HG02943 (cell line): Measurements from ENCODE around the gene DSCAML1.

Experiments used
- ATAC-seq: cut with Tn5 transposase; IDR thresholded peaks from one replicate; pipeline ENCODE4 v1.9.1; 2021; ENCODE audit warnings: mild to moderate bottlenecking, low read depth, moderate library complexity; ENCODE audit not compliant: unreplicated experiment

Gene DSCAML1

DNA sequence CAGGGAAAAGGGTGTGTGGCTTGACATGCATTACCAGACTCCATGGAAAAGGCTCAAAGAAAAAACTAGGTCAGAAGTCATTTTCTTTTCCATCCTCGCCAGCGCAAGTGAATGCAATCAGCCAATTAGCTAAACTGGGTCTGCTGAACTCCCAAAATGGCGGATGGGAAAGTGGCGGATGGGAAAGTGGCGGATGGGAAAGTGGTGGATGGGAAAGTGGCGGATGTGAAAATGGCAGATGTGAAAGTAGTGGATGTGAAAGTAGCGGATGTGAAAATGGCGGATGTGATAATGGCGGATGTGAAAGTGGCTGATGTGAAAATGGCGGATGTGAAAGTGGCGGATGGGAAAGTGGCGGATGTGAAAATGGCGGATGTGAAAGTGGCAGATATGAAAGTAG lies 311.0 kb downstream of the DSCAML1 start:
- ATAC-seq = no peak

DNA sequence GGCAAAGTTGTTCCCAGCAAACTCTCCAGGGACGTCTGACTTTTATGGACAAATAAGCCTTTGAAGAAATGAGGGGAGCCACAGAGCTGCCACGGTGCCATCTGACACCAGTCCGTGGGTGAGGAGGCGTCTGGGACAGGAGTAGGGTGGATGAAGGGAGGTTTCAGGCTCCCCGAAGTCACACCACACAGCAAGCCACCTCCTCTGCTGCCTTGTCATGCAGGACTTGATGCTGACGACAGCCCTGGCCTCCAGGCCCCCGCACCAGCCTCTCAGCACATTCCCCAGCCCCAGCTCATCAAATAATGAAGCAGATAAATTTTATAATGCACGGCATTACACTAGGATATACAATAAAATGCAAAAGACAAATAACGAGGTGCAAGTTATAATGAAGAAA lies 312.9 kb downstream of the DSCAML1 start:
- no peak for ATAC-seq

DNA sequence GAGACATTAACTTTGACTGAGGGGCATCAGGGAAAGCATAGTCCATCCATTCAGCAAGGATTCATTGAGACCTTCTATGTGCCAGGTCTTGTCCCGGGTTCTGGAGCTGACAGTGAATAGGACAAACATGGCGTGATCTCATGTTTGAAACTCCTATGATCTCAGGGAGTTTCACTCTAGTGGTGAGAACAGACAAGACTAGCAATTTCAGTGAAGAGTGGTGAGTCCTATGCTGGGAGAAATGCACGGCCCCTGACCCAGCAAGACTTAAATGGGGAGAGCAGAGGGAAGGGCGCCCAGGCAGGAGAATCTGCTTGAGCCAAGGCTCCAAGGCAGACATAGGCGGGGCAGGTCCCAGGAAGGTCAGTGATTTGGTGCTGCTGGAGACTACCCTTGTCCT lies 313.6 kb downstream of the DSCAML1 start:
- no peak for ATAC-seq

DNA sequence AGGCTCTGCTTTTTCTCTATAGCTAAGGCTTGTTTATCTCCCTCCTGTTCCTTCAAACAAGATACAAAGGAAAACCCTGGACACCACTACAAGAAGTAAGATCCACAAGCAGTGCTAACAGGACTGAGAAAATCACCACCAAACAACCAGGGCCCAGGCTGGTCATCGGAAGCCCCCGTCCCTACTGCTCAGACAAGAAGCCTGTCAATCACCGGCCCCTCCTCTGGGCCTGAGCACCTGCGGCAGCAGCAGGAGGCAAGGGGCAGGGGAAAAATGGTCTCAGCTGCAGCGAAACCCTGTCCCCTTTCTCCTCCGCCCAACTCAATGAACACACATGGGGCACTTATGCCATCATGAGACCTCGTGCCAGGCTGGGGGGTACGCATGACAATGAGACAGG lies 314.1 kb downstream of the DSCAML1 start:
- ATAC-seq = no peak

DNA sequence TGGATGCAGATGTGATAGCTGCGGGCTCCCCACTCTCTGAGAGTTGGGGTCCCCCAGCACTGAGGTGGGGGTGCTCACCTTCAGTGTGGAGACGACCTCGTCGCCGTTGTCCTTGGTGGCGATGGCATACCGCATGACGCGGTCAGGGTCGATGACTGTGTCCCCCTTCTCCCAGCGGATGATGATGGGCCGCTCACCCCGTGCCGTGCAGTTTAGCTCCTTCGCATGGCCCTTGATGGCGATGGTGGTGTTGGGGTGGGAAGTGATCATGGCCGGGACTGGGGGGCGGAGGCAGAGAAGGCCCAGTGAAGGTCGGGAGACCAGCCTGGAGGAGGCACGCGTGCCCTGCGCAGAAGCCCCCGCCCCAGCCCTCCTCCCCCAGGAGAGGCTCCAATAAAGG lies 315.1 kb downstream of the DSCAML1 start:
- no peak for ATAC-seq

DNA sequence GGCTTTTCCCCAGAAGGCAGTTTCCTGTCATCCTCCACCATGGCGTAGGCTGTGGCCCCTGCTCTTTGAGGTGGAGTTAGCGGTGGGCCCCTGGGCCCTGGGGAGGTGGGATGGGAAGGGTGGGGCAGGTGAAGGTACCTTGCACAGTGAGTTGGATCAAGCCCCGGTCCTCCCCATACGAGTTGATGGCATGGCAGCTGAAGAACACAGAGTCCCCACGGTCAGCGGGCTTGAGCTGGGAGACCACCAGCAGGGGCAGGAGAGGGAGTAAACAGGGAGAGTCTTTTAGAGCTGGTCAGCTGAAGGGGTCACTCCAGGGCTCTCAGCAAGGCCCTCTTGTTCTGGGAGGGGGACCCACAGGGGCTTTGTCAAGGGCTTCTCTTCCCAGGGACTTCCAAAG lies 316.0 kb downstream of the DSCAML1 start:
- ATAC-seq = no peak

DNA sequence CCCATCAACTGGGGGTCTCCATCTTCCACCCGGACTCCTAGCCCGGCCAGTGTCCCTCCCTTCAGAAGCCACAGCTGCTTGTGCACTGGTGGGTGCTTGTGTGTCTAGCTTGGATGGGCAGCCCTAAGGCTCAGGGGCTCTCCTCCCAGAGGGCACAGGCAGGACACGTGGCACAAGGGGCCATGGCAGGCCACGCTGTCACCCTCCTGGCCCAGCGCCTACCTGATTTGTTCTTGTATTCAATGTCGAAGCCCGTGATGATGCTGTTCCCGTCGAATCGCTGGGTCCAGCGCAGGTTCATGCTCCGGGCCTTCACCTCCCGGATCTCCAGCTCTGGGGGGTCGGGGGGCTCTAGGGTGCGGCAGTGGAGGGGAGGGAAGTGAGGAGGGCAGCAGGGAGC lies 316.8 kb downstream of the DSCAML1 start:
- no peak for ATAC-seq

DNA sequence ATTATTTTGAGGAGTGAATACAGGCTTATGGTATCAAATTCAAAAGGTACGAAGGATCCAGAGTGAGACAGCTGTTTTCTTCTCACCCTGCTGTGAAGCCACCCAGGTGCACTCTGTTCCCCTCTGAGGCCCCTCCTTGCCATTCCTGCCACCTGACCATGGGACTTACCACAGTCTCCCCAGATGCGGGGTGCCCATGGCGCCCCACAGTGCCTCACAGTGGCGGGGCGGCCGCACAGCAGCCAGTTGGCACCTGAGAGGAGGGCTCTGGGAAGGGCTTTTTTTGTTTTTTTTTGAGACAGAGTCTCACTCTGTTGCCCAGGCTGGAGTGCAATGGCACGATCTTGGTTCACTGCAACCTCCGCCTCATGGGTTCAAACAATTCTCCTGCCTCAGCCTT lies 317.6 kb downstream of the DSCAML1 start:
- no peak for ATAC-seq

DNA sequence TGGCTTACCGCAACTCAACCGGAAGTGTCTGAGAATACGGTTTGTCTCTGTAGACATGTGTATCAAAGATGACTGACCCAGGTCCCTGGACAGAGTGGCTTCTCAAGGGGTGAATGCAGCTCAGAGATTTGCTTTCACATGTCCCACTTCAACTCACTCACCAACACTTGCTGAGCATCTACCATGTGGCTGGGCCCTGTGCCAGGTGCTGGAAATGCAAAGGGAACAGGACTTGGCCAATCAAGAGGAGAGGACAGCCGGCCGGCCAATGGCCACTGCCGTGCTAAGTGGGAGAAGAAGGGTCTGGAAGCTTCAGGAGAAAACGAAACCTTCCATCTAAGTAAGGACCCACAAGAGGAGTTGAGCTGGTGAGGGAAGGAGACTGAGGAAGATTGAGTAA lies 318.1 kb downstream of the DSCAML1 start:
- ATAC-seq = no peak

DNA sequence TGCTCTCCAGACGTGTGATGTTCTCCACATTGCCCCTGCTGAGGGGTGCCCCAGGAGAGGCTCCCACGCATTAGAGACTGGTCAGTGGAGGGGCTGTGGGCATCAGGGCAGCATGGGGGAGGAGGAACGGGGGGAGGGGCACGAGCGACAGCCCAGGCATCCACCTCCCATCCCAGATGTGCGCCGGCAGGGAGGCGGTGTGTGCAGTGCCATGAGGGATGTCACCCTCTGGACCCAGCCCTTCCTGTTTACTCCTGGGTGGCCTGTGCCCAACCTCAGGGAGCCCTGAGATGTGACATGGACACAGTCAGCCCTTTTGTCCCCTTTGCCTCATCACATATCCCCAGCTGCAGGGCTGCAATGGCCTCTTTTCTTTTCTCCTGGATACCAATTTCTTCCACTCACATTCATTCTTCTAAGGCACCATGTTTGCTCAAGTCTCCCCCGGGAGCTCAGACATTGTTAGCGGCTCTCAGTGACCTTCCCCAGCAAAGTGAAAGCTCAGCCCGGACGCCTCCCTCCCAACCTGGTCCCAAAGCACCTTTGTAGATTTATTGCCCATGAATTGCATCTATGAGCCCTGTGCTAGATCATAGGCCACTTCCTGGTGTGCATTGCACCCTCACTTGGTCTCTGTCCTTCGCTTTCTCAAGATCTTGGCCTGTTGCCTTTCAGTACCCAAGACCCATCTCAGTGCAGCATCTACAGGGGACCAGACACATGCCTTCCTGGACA lies 318.7 kb downstream of the DSCAML1 start:
- no peak for ATAC-seq

DNA sequence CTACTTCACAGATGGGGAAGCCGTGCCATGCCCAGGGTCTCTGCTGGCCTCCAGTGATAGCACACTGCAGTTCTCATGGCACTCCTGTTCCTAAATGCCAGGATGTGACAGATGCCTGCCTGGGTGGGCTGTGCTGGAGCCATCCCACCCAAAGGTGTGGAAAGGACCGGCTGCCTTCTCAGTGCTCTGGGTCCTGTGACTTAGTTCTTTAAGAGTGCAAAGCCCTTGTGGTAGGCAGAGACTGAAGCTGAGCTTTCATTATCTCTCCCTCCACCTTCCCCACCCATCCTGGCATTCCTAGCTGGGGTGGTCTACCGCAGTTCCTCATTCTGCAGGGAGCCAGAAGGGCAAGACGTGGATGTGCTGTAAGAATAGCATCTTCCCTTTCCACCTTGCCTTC lies 319.3 kb downstream of the DSCAML1 start:
- ATAC-seq = no peak

DNA sequence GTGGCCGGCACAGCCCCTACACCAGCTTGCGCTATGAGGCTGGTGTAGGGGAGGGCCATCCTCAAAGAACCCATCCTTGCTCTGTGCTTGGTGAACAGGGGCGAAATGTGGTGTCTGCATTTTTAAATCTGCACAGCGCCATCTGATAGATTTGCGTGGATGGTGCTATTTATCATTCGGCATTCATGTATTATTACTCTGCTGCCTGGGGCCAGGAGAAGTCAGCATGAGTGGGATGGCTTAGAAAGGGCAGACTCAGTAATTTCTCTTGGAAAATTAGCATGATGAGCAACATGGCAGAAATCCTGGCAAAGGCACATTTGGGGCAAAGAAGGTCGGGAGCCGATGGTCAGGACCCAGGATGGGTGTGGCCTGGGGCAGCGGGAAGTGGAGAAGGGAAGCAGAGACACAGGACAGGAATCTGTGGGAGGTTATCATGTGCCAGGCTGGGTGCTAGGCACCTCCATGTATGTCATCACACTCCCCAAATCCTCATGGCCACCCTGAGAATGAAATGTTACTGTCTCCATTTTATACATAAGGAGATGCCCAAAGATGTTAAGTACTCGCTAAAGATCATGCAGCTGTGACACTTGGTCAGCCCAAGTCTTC lies 320.4 kb downstream of the DSCAML1 start:
- ATAC-seq = no peak

DNA sequence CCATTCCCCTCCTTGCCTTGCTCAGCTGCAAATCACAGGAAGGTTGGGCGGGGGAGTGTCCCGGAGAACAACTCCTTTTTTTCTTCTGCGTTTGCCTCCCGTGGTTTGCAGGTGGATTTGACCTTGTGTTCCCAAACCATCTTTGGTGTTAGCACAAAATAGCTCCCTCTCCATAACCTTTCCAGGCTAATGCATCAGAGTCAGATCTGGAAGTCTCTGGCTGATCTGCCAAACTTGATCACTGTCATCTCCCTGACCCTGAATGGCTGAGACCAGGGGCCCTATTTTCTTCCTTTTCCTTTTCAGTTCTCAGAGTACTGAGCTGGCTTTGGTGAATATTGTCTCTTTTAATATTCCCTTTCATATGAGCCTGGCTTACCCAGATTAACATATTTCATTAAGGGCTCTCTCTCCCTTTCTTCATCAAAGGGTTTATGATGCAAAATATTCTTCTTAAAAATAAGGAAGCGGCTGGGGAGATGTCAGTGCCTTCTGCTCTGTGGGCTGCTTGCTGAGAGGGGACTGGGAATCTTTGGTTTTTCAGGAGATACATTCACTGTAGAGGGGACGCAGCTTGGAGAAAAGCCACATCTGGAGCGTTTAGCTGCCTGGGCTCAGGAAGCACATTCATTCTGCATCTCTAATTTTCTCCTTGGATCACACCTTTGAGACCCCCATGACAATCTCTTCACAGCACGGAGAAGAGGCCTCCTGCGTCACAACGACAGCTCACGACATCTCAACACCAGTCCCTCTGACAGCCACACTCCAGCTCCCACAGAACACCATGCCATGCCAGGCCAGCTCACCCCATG lies 321.1 kb downstream of the DSCAML1 start:
- ATAC-seq = no peak

DNA sequence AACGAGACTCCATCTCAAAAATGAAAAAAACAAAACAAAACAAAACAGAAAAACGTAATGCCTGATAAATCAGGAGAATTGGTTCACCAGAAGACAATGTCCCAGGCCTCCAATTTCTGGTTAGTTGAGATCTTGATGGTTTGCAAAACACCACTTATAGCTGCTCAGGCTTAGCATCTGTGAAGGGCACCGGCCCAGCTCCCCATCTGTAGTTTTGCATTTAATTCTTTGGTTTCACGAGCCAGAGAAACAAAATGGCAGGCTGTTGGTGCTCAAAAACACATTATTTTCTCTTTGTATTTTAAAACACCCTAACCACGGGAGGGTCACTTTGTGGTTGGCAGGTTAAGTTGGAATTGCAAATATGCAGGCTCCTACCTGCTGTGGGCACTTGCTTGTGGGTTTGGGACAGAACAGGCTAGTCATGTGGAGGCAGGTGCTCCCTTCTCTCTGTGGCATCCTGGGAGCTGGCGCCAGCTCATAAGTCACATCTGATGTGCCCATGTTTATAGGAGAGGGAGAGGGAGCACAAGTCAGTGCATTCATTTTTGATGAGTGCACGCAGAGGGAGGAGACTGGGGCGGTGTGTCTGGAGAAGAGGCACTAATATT lies 323.4 kb downstream of the DSCAML1 start:
- no peak for ATAC-seq

DNA sequence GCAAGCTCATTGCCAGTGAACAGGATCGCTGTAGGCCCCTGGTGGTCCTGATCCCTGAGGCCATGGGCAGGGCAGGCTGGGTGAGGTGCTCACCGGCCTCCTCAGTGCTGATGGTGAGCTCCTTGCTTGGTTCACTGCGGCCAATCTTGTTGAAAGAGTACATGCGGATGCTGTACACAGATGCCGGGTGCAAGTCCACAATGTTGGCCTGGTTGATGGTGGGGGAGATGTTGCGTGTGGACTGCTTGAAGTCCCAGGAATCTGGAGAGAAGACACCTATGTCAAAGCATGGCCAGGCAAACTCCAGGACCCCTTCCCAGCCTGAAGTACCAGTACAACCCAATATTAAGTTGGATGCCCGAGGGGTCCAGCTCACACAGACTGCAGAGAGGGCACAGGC lies 325.2 kb downstream of the DSCAML1 start:
- no peak for ATAC-seq

DNA sequence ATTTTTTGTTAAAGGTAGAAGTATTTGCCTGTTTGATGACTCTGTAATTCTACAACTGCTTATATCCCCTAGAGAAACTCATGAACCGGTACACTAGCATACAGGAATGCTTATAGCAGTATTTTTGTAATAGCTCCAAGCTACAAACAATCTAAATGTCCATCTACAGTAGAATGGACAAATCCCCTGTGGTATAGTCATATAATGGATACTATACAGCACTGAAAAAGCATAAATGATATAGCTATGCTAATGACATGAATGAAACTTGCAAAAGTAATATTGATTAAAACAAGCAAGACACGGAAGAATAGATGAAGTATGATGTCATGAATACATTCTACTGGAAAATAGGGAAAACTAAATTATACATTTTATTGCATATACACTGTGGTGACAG lies 326.4 kb downstream of the DSCAML1 start:
- no peak for ATAC-seq

DNA sequence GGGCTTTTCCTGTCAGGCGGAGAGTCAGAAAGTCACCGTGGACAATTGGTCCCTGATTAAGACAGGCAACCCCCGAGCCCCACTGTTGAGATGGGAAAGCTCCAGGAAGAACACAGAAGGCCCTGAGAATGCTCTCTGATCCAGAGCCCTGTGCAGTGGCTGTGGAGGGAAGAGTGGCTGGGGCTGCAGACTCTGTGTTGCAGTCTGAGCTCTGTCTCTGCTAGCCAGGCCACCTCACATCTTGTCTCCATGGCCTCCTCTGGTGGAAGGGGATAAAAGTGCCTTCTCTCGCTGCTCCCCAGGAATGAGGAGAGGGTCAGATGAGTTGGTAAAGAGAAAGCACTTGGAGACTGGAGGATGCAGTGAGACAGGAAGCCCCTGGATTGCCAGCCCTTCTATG lies 328.1 kb downstream of the DSCAML1 start:
- ATAC-seq = no peak

DNA sequence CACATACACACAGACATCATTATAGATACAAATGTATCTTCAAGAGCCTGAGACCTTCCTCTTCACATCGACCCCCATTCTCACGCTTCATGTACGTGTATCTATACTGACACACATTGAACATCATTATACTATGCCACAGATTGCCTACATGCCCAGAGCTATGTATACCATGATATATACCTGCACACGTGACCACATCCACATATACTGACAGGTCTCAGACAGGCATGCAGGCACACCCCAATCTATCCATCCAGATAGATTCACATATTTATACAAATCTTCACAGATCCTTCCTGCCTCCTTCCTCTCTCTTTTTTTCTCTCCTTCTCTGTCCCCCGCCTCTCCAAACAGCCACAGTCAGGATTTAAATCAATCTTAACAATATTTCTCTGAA lies 329.2 kb downstream of the DSCAML1 start:
- ATAC-seq = no peak

DNA sequence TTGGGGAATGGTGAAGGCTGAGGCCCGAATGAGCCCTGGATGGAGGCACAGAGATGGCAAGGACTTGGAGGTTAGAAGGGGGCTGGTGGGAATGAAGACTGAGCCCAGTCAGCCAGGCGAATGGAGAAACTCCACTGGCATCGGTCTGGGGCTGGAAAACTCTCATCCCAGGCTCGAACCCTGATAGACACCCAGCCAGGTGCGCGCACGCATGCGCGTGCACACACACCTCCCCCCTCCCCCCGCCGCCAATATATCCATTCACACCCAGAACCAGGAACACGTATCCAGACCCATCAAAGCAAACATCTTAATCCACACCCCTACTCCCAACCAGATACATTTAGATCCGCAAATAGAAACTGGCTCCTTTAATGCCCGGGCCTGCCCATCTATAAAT lies 330.1 kb downstream of the DSCAML1 start:
- ATAC-seq = no peak

DNA sequence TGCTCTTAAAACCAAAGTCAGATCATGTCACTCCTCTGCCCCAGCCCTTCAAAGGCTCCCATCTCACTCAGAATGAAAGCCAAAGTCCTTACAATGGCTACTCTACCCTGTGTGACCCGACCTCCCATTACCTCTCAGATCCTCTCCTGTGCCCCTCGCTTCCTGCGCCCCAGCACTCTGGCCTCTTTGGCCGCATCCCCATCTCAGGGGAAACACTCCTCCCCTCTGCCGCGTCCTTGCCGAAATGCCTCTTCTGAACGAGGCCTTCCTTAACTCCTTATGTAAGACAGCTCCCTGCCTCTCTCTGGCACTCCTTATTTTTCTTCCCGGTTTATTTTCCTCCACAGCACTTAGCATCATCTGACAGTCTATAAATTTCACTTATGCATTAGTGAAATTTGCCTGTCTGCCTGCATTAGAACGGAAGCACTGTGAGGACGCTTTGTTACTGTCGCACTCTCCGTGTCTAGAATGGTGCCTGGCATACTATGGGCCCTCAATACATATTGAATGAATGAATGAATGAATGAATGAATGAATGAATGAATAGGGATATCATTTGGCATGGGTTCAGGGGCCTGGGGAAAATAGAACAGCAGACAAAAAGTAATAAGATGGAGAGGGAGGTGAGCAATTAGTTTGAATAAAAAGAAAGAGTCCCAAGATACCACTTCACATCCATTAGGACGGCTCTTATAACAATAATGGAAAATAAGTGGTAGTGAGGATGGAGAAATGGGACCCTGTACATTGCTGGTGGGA lies 331.6 kb downstream of the DSCAML1 start:
- ATAC-seq = no peak

DNA sequence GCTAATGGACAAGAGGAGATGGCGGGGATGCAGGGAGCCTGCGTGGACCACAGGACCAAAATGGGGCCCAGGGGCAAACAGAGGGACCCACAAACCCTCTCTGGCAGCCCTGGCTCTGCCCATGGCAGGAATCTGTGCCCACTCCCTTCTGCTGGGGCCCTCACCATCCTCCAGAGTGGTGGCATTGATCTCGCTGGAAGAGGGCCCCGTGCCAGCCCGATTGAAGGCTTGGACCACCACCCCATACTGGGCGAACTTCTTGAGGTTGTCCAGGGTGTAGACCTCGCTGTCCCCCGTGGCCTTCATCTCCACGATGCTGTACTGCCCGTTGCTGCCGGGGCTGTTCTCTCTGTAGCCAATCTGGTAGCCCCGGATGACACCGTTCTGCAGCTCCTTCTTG lies 332.2 kb downstream of the DSCAML1 start:
- ATAC-seq = no peak
